ENCODE measurements around the gene LRRC32. TPM values are rescaled to one million over a fixed set of nuclear protein-coding genes. Genes with fewer than 3 reads are reported as not detected.

LRRC32 gene
- total RNA-seq, 1 experiment from 2014 or later = not detected

GRCh38 chr11:76637491-76638269, 32.9 kb downstream of the LRRC32 start:
- no peak for DNase-seq (ENCODE audit: low spot score)
- in situ Hi-C loops (cut with HindIII; ENCODE audit: low sequenced_read_pairs) = no loop called here

- DNase-seq (ENCODE audit: low spot score) = no peak
These were observed 33.6 kb downstream of the LRRC32 start for GRCh38 chr11:76636826-76637460.

DNA sequence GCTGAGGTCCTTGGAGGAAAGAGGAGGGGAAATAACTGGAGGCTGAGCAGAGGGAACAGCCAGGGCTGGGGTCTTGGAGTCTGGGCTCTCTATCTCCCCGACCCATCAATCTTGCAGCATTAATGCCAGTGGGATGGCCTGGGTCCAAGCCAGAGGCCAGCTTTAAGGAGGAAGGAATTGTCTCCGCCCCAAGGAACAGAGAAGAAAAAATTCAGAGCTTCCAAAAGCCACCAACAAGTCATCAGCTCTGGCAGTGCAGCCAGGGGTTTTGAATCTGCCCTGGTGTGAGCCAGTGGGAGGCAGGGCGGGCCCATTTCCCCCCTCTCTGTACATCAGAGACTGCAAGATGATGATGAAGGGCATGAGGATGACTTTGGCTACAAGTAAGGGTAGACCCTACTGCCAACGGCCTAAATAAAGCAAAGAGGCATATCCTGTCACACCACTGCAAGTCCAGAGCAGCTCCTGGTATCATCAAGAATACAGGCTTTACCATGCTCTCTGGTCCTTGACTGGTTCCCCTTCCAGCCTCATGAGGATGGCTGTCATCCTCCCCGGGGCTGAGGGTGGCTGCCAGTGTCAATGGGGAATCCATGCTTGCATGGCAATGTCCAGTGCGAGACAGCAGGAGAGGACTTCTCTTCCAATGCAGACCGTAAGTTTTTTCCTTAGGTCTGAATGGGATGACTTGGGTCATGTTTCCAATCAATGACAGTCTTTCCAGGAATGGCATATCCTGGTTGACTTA, 34.4 kb downstream of the LRRC32 start:
- in situ Hi-C loops (cut with HindIII; ENCODE audit: low sequenced_read_pairs) = no loop called here

More at GRCh38 chr11:76636826-76637460, 33.6 kb downstream of the LRRC32 start:
- in situ Hi-C loops (cut with HindIII; ENCODE audit: low sequenced_read_pairs) = no loop called here

GRCh38 chr11:76634886-76635285, 35.7 kb downstream of the LRRC32 start:
- no peak for DNase-seq (ENCODE audit: low spot score)
- in situ Hi-C loops (cut with HindIII; ENCODE audit: low sequenced_read_pairs) = no loop called here

More for the DNA sequence above, 34.4 kb downstream of the LRRC32 start:
- no peak for DNase-seq (ENCODE audit: low spot score)

DNA sequence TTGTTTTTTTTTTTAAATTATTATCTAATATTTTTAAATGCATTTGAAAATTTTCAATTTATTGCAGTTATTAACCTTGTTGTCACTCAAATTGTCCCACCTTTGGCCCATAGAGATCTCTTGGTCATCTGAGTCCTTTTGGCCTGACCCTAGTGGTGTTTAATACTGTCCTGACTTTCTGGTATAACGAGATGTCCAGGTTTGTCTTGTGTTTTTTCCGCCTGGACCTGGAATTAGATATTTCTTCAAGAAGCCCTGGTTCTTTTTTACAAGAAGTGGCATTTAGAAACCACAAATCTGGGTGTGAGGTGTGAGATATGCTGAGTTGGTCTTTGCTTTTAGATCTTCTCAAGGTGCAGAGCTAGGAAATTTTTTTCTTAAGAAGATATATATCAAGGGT, 38.1 kb downstream of the LRRC32 start:
- in situ Hi-C loops (cut with HindIII; ENCODE audit: low sequenced_read_pairs) = no loop called here
- DNase-seq (ENCODE audit: low spot score) = no peak

DNA sequence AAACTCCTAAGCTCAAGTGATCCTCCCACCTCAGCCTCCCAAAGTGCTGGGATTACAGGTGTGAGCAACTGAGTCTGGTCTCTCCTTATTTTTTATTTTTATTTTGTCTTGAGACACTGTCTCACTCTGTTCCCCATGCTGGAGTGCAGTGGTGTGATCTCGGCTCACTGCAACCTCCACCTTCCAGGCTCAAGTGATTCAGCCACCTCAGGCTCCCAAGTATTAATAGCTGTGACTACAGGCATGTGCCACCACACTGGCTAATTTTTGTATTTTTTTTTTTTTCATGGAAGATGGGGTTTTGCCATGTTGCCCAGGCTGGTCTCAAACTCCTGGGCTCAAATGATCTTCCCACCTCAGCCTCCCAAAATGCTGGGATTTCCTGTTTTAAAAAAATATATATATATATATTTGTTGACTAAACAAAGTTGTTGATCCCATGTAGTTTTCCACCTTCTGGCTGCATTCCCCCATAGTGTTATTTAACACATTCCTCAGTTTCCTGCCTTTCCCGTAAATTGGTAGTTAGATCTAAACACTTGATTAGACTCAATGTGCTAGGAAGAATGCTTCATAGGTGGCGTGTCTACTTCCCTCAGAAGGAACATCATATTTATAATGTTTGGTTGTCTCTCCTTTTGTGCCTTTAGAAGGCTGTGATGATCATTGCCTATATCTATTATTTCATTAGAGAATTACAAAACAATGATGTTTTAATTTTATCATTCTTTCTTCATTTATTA, 38.8 kb downstream of the LRRC32 start:
- no peak for DNase-seq (ENCODE audit: low spot score)
- in situ Hi-C loops (cut with HindIII; ENCODE audit: low sequenced_read_pairs) = no loop called here

- in situ Hi-C loops (cut with HindIII; ENCODE audit: low sequenced_read_pairs) = no loop called here
- DNase-seq (ENCODE audit: low spot score) = no peak
These were observed 39.8 kb downstream of the LRRC32 start for GRCh38 chr11:76630600-76631281.

GRCh38 chr11:76629853-76630599, 40.5 kb downstream of the LRRC32 start:
- in situ Hi-C loops (cut with HindIII; ENCODE audit: low sequenced_read_pairs) = no loop called here

DNA sequence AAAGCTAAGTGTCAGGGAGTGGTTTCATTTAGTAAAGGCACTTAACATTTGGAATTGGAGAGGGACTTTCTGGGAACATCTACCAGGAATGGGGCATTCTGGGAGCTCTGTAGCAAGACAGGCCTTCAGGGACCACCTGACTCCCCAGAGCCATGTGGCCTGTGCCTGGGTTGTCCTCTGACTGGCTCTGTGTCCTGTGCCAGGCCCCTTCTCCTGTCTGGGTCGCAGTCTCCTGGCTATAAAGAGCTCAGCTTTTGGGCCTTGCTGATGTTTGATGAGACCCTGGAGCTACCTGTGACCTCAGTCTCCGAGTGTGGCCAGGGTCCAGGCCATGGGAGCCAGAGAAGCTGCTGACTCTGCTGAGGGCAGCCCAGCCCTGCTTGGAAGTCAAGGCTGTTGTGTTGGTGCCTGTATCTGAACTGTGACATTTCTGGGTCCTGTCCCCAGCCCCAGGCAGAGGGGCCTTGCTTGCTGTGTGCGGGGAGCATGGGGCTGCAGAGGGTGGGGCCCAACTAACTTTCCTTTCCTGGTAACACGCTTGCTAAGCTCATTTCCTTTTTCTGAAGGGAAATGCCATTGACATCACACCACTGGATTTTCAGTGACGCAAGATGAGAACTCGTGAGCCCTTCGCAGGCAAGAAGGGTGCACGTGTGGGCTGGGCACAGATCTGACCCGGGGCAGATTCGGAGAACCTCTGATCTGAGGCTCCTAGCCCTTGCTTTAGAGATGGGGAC, 41.3 kb downstream of the LRRC32 start:
- in situ Hi-C loops (cut with HindIII; ENCODE audit: low sequenced_read_pairs) = no loop called here
- DNase-seq (ENCODE audit: low spot score) = no peak

More at GRCh38 chr11:76629853-76630599, 40.5 kb downstream of the LRRC32 start:
- no peak for DNase-seq (ENCODE audit: low spot score)

DNA sequence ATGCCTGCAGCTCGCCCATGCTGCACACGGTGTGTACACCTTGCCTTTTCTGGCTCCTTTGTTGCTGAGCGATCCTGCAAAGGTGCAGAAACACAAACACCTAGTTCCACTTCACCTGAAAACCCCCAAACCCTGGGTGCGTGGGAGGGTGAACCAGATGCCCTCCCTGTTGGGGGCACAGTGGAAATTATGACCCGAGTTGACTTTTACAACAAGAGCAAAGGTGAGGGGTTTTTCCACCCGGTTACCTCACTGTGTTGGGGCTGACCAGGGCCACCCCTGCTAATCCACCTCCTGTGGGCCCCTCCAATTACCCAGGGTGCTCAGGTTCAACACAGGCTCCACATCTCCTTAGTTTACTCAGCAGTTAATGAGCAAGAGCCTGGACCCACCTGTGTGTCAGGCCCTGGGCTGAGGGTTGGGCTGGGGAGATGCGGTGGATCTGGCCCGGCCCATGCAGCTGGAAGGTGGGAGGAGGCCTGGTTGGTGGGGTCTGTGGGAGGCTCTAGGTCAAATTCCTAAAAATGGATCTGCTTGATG, 42.1 kb downstream of the LRRC32 start:
- DNase-seq (ENCODE audit: low spot score) = no peak
- in situ Hi-C loops (cut with HindIII; ENCODE audit: low sequenced_read_pairs) = no loop called here

GRCh38 chr11:76627606-76628005, 42.9 kb downstream of the LRRC32 start:
- in situ Hi-C loops (cut with HindIII; ENCODE audit: low sequenced_read_pairs) = no loop called here

DNA sequence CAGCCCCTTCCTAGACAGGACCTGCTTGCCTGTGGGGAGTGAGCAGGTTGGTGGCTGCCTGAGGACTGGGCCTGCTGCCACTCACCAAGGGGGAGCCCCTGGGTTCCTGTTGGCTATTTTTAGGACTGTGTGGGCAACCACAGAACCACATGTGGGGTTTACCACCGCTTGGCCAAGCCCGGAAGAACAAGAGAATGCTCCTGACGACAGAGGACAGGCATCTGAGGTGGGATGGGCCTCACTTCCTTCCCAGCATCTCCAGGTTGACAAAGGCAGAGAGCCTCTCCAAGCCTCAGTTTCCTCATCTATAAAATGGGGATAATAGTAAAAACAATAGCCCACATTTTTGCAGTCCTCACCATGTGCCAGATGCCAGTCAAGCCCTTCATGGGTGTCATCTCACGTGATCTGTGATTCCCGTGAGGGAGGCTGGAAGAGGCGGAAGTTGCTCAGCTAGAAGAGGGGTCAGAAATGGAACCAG, 43.6 kb downstream of the LRRC32 start:
- in situ Hi-C loops (cut with HindIII; ENCODE audit: low sequenced_read_pairs) = no loop called here
- no peak for DNase-seq (ENCODE audit: low spot score)

More at GRCh38 chr11:76627606-76628005, 42.9 kb downstream of the LRRC32 start:
- DNase-seq (ENCODE audit: low spot score) = no peak

GRCh38 chr11:76626266-76626665, 44.3 kb downstream of the LRRC32 start:
- in situ Hi-C loops (cut with HindIII; ENCODE audit: low sequenced_read_pairs) = no loop called here
- no peak for DNase-seq (ENCODE audit: low spot score)

GRCh38 chr11:76625472-76626186, 44.9 kb downstream of the LRRC32 start:
- DNase-seq (ENCODE audit: low spot score) = no peak
- in situ Hi-C loops (cut with HindIII; ENCODE audit: low sequenced_read_pairs) = no loop called here

- DNase-seq (ENCODE audit: low spot score) = no peak
- in situ Hi-C loops (cut with HindIII; ENCODE audit: low sequenced_read_pairs) = no loop called here
These were observed 45.8 kb downstream of the LRRC32 start for GRCh38 chr11:76624500-76625379.
